Caco-2 (cell line): Measurements from ENCODE around the gene TIMP4. TPM values are rescaled to one million over a fixed set of nuclear protein-coding genes. Genes with fewer than 3 reads are reported as not detected.

Experiments
- BruUV-seq: library from RNA; stranded (reverse); fragments of 400-500 nt; replicated peaks from 2 replicates; lab custom pipeline; 2021; lab: Mats Ljungman, UMichigan
- CTCF ChIA-PET: fragments of 300-600 bp; sonication (Branson Sonifier 250); formaldehyde crosslinking; loops from one replicate; lab custom pipeline; 2022; ENCODE audit warnings: antibody characterized with exemption; lab: Charles Lee
- POLR2A ChIA-PET: fragments of 300-600 bp; sonication (Branson Sonifier 250); formaldehyde crosslinking; loops from one replicate; lab custom pipeline; 2022; ENCODE audit warnings: antibody characterized with exemption; lab: Charles Lee
- DNase-seq, 2 experiments: peaks; one replicate each; pipeline versions ENCODE4 v3.0.0 to v3.0.0-alpha.2; 2020 to 2022
- H3K27me3 ChIP-seq: replicated peaks from 2 replicates; pipeline ENCODE4 v1.6.0; 2011; ENCODE audit warnings: low read length; ENCODE audit not compliant: control insufficient read depth, insufficient read depth
- H3K36me3 ChIP-seq: 2 replicates; pipeline ENCODE4 v1.5.1; 2011; ENCODE audit warnings: low read length; ENCODE audit not compliant: control insufficient read depth, insufficient read depth
- H3K4me1 ChIP-seq: fragments of 250-450 bp; sonication (Bioruptor Pico); 2 replicates; pipeline ENCODE4 v1.5.1; 2020; ENCODE audit warnings: mild to moderate bottlenecking
- H3K4me3 ChIP-seq: 2 replicates; pipeline ENCODE4 v1.5.1; 2011; ENCODE audit warnings: low read depth, mild to moderate bottlenecking, control low read depth, low read length
- H3K9me3 ChIP-seq: fragments of 250-450 bp; sonication (Bioruptor Pico); 2 replicates; pipeline ENCODE4 v1.5.1; 2020; ENCODE audit warnings: mild to moderate bottlenecking, moderate library complexity
- H3K27ac Mint-ChIP-seq: one replicate; pipeline ENCODE4 v1.8.0; 2022; ENCODE audit warnings: mixed read lengths; ENCODE audit not compliant: unreplicated experiment
- H3K27me3 Mint-ChIP-seq: one replicate; pipeline ENCODE4 v1.8.0; 2022; ENCODE audit warnings: mixed read lengths; ENCODE audit not compliant: insufficient read depth, unreplicated experiment
- H3K36me3 Mint-ChIP-seq: one replicate; pipeline ENCODE4 v1.8.0; 2022; ENCODE audit warnings: mild to moderate bottlenecking, mixed read lengths; ENCODE audit not compliant: insufficient read depth, unreplicated experiment
- H3K4me1 Mint-ChIP-seq: one replicate; pipeline ENCODE4 v1.8.0; 2022; ENCODE audit warnings: low read depth, mixed read lengths; ENCODE audit not compliant: unreplicated experiment
- H3K4me3 Mint-ChIP-seq: one replicate; pipeline ENCODE4 v1.8.0; 2022; ENCODE audit warnings: mild to moderate bottlenecking, moderate library complexity, mixed read lengths; ENCODE audit not compliant: unreplicated experiment
- H3K9me3 Mint-ChIP-seq: one replicate; pipeline ENCODE4 v1.8.0; 2022; ENCODE audit warnings: mixed read lengths; ENCODE audit not compliant: unreplicated experiment
- intact Hi-C: fragments of 100-400 bp; cut with micrococcal nuclease; formaldehyde crosslinking; loops from one replicate; pipeline ENCODE4 v1.10.0; 2022; ENCODE audit not compliant: unreplicated experiment
- total RNA-seq: library from RNA; stranded (reverse); gene quantifications from 2 replicates; pipeline ENCODE4 v1.2.3, GENCODE V29; 2022
- TF ChIP-seq, protein P1 (sequence below), 2 experiments: fragments of 200-600 bp in 1 of 2; IDR thresholded peaks; 1 replicate in 1 of 2; 2 replicates in 1 of 2; pipeline versions ENCODE4 v1.5.1 to v1.8.0; 2011 to 2022; ENCODE audit warnings: antibody characterized with exemption in 1 of 2, control low read depth in 1 of 2, inconsistent platforms in 1 of 2, low read depth in 1 of 2, low read length in 1 of 2, mild to moderate bottlenecking in 1 of 2, moderate library complexity in 1 of 2; ENCODE audit not compliant: insufficient read depth in 1 of 2, severe bottlenecking in 1 of 2, unreplicated experiment in 1 of 2

TIMP4 gene
- total RNA-seq, 1 experiment from 2014 or later, result 1.4 TPM

DNA sequence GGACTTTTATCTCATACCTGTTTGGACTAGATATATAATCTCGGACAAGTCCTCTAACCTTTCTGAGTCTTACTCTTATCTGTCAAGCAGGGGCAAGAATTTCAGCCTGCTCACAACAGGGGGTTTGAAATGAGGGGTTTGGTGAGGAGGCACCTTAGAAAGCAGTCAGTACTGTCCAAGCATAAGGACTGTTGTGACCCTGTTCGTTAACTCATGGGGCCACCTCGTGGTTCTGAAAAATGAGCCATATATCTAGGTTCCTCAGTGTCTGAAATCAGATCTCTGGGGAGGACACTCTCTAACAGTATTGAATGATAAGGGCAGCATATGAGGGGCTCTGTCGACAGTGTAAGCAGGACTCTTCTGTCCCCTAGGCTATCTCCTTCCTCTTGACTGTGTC, 7.2 kb upstream of the TIMP4 start:
- Mint-ChIP-seq H3K36me3 (no peaks in the 10 kb centered on the region), H3K9me3 (peaks cover 6% of the 10 kb centered on the region), H3K4me3 (no peak overlapping the region), H3K27me3 (no peaks in the 10 kb centered on the region), H3K4me1 (no peaks in the 10 kb centered on the region), H3K27ac (no peak overlapping the region)
- no peaks in the 10 kb centered on the region for H3K36me3 ChIP-seq
- TF ChIP-seq, protein P1, sequence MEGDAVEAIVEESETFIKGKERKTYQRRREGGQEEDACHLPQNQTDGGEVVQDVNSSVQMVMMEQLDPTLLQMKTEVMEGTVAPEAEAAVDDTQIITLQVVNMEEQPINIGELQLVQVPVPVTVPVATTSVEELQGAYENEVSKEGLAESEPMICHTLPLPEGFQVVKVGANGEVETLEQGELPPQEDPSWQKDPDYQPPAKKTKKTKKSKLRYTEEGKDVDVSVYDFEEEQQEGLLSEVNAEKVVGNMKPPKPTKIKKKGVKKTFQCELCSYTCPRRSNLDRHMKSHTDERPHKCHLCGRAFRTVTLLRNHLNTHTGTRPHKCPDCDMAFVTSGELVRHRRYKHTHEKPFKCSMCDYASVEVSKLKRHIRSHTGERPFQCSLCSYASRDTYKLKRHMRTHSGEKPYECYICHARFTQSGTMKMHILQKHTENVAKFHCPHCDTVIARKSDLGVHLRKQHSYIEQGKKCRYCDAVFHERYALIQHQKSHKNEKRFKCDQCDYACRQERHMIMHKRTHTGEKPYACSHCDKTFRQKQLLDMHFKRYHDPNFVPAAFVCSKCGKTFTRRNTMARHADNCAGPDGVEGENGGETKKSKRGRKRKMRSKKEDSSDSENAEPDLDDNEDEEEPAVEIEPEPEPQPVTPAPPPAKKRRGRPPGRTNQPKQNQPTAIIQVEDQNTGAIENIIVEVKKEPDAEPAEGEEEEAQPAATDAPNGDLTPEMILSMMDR (IDR thresholded peaks at IDR 0.05; ENCODE audit: insufficient read depth in 1 of 2, low read depth in 1 of 2, low read length in 1 of 2, severe bottlenecking in 1 of 2, unreplicated experiment in 1 of 2), result peak in 1 of 2 experiments; percentile 38
- peak in 1 of 2 experiments; percentile 46 for DNase-seq
- peaks cover 15% of the 10 kb centered on the region for H3K4me1 ChIP-seq
- BruUV-seq, result no TSS peak
- ChIA-PET POLR2A (no interaction called here), CTCF (no interaction called here)
- no peaks in the 10 kb centered on the region for H3K27me3 ChIP-seq
- no peaks in the 10 kb centered on the region for H3K9me3 ChIP-seq
- H3K4me3 ChIP-seq, result no peak overlapping the region
- intact Hi-C loops, result loop anchor here (1.0 kb wide), 1 partner anchor 31 kb away; no protein-coding TSS in a partner anchor

DNA sequence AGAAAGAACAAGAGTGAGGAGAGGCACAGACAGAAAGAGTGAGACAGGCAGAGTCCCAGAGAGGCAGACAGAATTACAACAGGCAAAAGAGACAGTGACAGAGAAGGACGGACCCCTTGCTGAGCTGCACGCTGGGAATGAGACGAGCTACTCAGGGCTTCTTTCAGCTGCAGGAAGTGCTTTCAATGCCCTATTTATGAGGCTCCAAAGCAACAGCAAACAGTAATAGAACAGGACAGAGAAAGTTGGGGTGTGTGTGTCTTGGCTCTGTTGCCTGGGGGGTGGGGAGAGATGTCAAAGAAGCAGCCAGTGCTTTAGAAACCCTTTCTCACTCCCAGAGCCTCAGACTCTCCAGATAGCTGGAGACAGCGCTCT, 502 bp upstream of the TIMP4 start:
- BruUV-seq, result no TSS peak
- CTCF ChIA-PET, result no interaction called here
- H3K27me3 Mint-ChIP-seq, result no peaks in the 10 kb centered on the region
- intact Hi-C loops, result no loop called here
- H3K4me3 Mint-ChIP-seq, result peak overlapping the region; percentile 38
- H3K4me1 ChIP-seq, result peaks cover 16% of the 10 kb centered on the region
- no peaks in the 10 kb centered on the region for H3K36me3 ChIP-seq
- H3K9me3 Mint-ChIP-seq, result no peaks in the 10 kb centered on the region
- POLR2A ChIA-PET, result no interaction called here
- DNase-seq, result no peak
- peak overlapping the region; percentile 5 for H3K27ac Mint-ChIP-seq
- no peaks in the 10 kb centered on the region for H3K36me3 Mint-ChIP-seq
- TF ChIP-seq, protein P1 (IDR thresholded peaks at IDR 0.05; ENCODE audit: insufficient read depth in 1 of 2, low read depth in 1 of 2, low read length in 1 of 2, severe bottlenecking in 1 of 2, unreplicated experiment in 1 of 2), result no peak
- H3K27me3 ChIP-seq, result no peaks in the 10 kb centered on the region
- peaks cover 6% of the 10 kb centered on the region for H3K4me1 Mint-ChIP-seq
- no peak overlapping the region for H3K4me3 ChIP-seq
- no peaks in the 10 kb centered on the region for H3K9me3 ChIP-seq

DNA sequence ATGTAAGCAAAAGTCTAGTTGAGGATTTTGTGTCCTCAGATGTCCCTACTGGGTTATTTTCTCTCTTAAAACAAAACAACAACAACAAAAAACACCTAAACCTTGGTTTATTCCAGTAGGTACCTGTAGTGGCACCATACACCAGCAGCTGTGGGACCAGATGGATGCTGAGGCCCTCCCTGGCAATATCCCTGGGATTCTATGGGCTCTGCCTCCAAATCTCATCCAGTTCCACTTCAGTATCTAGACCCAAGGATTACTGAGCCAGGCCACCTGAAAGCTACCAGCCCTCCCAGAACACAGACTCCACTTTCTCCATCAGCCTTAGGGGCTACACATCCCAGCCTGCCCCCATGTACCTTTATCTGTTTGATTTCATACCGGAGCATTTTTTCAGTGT, 1.7 kb downstream of the TIMP4 start:
- TF ChIP-seq, protein P1 (IDR thresholded peaks at IDR 0.05; ENCODE audit: insufficient read depth in 1 of 2, low read depth in 1 of 2, low read length in 1 of 2, severe bottlenecking in 1 of 2, unreplicated experiment in 1 of 2), result no peak
- H3K27me3 ChIP-seq, result no peaks in the 10 kb centered on the region
- H3K4me1 ChIP-seq, result peaks cover 13% of the 10 kb centered on the region
- no peaks in the 10 kb centered on the region for H3K9me3 ChIP-seq
- H3K27ac Mint-ChIP-seq, result no peak overlapping the region
- H3K36me3 ChIP-seq, result no peaks in the 10 kb centered on the region
- H3K27me3 Mint-ChIP-seq, result no peaks in the 10 kb centered on the region
- POLR2A ChIA-PET, result no interaction called here
- H3K36me3 Mint-ChIP-seq, result no peaks in the 10 kb centered on the region
- CTCF ChIA-PET, result no interaction called here
- H3K4me3 Mint-ChIP-seq, result no peak overlapping the region
- intact Hi-C loops, result no loop called here
- no peak for DNase-seq
- BruUV-seq, result no TSS peak
- H3K4me1 Mint-ChIP-seq, result peaks cover 6% of the 10 kb centered on the region
- H3K4me3 ChIP-seq, result no peak overlapping the region
- no peaks in the 10 kb centered on the region for H3K9me3 Mint-ChIP-seq
